Hepatocyte (in vitro differentiated cells): ENCODE data around the gene NR1D2.

ENCODE experiments used
- EZH2 ChIP-seq: fragments of 200-600 bp; sonication (generic); IDR thresholded peaks from 2 replicates; pipeline ENCODE4 v1.6.1; 2016; ENCODE audit warnings: antibody characterized with exemption, mild to moderate bottlenecking, borderline replicate concordance
- EZH2phosphoT487 ChIP-seq: fragments of 200-600 bp; sonication (generic); IDR thresholded peaks from one replicate; pipeline ENCODE4 v1.6.1; 2018; ENCODE audit warnings: antibody characterized with exemption, mild to moderate bottlenecking, low read depth, moderate library complexity; ENCODE audit not compliant: unreplicated experiment, severe bottlenecking
- TF ChIP-seq, protein P1 (sequence below): fragments of 200-600 bp; sonication (generic); IDR thresholded peaks from 2 replicates; pipeline ENCODE4 v1.5.1; 2016; ENCODE audit warnings: antibody characterized with exemption, mild to moderate bottlenecking; ENCODE audit not compliant: poor library complexity

DNA sequence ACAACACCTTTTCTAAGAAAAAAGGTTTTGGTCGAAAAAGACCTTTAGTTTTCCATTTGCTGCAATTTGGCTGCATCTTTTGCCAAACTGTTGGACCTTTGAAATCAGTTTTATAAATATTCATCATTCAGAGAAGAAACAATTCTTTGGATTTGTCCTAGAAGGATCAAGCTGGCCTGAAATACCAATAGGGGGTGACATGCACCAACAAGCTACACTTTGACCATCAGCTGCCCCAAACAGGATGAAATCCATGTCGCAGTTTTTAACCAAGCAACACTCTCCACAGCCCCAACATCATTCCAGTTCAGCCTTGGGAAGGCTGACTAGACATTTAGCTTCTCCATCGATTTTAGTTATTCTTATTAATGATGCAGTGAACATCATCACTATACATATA is 18.4 kb upstream of the NR1D2 start:
- TF ChIP-seq, protein P1, sequence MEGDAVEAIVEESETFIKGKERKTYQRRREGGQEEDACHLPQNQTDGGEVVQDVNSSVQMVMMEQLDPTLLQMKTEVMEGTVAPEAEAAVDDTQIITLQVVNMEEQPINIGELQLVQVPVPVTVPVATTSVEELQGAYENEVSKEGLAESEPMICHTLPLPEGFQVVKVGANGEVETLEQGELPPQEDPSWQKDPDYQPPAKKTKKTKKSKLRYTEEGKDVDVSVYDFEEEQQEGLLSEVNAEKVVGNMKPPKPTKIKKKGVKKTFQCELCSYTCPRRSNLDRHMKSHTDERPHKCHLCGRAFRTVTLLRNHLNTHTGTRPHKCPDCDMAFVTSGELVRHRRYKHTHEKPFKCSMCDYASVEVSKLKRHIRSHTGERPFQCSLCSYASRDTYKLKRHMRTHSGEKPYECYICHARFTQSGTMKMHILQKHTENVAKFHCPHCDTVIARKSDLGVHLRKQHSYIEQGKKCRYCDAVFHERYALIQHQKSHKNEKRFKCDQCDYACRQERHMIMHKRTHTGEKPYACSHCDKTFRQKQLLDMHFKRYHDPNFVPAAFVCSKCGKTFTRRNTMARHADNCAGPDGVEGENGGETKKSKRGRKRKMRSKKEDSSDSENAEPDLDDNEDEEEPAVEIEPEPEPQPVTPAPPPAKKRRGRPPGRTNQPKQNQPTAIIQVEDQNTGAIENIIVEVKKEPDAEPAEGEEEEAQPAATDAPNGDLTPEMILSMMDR = no peak
- TF ChIP-seq EZH2 = no peak
- TF ChIP-seq EZH2phosphoT487 = no peak
